ENCODE results near the gene KRT81.
"Not testable (repeated sequence)": the region's sequence is repeated elsewhere in the genome, so short reads cannot be mapped to it uniquely, and the experiment has no call there.

KRT81 gene

DNA sequence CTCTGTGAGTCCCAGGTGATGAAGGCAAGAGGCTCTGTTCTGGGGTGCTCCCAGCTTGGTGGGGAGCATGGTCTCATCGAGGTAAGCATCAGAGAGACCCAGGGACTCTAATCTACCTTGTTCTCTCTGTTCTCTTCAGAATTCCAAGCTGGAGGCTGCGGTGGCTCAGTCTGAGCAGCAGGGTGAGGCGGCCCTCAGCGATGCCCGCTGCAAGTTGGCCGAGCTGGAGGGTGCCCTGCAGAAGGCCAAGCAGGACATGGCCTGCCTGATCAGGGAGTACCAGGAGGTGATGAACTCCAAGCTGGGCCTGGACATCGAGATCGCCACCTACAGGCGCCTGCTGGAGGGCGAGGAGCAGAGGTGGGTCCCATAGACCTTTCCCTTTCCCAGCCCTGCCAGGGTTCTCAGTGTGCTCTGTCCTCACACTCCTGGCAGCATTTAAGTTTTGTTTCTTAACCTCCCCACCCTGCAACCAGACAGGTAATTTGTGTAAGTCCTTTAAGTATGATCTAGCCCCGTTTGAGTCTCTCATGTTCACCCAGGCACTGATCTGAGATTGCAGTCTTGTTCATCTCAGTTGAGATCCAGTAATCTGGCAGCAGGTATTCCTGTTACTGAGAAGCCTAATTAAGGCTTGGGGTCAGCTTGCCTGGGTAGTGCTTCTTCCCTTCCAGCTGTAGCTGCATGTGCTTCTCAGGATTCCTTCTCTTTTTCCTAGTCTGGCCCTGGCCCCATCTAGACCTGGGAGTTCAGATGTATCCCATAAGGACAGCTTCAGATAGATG lies 14.8 kb upstream of the KRT81 start:
- Histone ChIP-seq H3K4me1 (ENCODE audit: control insufficient read depth, insufficient read depth, low read length) (no peaks in the 10 kb centered on the region), H3K9me3 (ENCODE audit: control insufficient read depth, insufficient read depth, low read length) (no peaks in the 10 kb centered on the region), H3K4me3 (ENCODE audit: low read depth, low read length) (no peak overlapping the region), H3K9ac (ENCODE audit: low read depth, low read length) (no peak overlapping the region), H3K27me3 (ENCODE audit: control insufficient read depth, insufficient read depth, low read length) (peaks cover 46% of the 10 kb centered on the region), H3K36me3 (ENCODE audit: control insufficient read depth, insufficient read depth, low read length) (no peaks in the 10 kb centered on the region)

DNA sequence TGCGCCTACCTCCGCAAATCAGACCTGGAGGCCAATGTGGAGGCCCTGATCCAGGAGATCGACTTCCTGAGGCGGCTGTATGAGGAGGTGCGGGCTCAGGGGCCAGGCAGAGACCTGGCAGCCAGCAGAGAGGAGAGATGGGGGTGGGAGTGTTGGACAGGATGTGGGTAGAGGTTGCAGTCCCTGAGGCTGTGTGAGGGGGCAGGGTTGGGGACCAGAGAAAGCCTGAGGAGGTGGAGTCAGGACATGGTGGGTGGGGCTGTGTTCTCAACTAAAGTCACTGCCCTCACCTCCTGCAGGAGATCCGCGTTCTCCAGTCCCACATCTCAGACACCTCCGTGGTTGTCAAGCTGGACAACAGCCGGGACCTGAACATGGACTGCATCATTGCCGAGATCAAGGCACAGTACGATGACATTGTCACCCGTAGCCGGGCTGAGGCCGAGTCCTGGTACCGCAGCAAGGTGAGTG lies 13.6 kb upstream of the KRT81 start:
- not testable (repeated sequence) for H3K9ac ChIP-seq (ENCODE audit: low read depth, low read length); H3K9me3 ChIP-seq (ENCODE audit: control insufficient read depth, insufficient read depth, low read length); H3K4me1 ChIP-seq (ENCODE audit: control insufficient read depth, insufficient read depth, low read length); H3K4me3 ChIP-seq (ENCODE audit: low read depth, low read length); H3K36me3 ChIP-seq (ENCODE audit: control insufficient read depth, insufficient read depth, low read length)
- peaks cover 38% of the 10 kb centered on the region for H3K27me3 ChIP-seq (ENCODE audit: control insufficient read depth, insufficient read depth, low read length)

DNA sequence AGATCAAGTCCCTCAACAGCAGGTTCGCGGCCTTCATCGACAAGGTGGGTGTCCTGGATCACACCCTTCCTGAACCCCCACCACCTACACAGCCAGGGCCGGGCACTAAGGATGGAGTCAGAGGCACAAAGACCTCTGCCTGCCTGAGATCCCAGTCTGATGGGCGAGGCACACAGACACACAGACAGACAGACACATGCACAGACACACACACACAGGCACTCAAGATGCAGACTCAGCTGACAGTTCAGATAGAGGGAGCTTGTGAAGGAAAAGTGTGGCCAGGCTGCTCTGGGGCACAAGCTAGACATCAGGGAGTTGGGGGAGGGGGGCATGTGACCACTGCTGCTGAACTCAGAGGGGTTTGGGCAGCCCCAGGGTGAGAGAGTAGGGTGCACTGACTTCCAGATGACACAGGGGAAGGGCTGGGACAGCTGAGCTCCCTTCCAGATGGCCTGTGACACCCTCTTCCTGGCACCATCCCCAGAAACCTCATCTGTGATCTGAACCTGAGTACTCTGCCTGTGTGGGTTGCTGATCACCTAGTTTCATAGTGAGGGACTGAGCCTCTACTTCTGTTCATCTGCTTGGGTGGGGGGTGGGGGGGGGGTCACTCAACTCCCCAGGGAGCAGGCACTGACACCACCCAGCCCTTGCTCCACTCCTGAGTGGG lies 11.0 kb upstream of the KRT81 start:
- H3K36me3 ChIP-seq (ENCODE audit: control insufficient read depth, insufficient read depth, low read length); H3K9ac ChIP-seq (ENCODE audit: low read depth, low read length); H3K4me3 ChIP-seq (ENCODE audit: low read depth, low read length); H3K4me1 ChIP-seq (ENCODE audit: control insufficient read depth, insufficient read depth, low read length); H3K9me3 ChIP-seq (ENCODE audit: control insufficient read depth, insufficient read depth, low read length): not testable (repeated sequence)
- peaks cover 13% of the 10 kb centered on the region for H3K27me3 ChIP-seq (ENCODE audit: control insufficient read depth, insufficient read depth, low read length)

DNA sequence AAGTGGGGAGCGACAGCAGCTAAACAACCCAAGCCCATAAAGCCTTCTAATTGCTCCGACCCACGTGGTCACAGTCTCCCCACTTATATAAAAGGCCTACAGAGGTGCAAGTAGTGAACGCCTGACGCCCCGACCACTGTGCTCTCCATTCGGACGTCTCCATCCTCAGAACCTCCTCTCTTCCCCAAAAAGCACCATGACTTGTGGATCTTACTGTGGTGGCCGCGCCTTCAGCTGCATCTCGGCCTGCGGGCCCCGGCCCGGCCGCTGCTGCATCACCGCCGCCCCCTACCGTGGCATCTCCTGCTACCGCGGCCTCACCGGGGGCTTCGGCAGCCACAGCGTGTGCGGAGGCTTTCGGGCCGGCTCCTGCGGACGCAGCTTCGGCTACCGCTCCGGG lies 10.4 kb upstream of the KRT81 start:
- not testable (repeated sequence) for H3K4me3 ChIP-seq (ENCODE audit: low read depth, low read length); H3K9ac ChIP-seq (ENCODE audit: low read depth, low read length)

DNA sequence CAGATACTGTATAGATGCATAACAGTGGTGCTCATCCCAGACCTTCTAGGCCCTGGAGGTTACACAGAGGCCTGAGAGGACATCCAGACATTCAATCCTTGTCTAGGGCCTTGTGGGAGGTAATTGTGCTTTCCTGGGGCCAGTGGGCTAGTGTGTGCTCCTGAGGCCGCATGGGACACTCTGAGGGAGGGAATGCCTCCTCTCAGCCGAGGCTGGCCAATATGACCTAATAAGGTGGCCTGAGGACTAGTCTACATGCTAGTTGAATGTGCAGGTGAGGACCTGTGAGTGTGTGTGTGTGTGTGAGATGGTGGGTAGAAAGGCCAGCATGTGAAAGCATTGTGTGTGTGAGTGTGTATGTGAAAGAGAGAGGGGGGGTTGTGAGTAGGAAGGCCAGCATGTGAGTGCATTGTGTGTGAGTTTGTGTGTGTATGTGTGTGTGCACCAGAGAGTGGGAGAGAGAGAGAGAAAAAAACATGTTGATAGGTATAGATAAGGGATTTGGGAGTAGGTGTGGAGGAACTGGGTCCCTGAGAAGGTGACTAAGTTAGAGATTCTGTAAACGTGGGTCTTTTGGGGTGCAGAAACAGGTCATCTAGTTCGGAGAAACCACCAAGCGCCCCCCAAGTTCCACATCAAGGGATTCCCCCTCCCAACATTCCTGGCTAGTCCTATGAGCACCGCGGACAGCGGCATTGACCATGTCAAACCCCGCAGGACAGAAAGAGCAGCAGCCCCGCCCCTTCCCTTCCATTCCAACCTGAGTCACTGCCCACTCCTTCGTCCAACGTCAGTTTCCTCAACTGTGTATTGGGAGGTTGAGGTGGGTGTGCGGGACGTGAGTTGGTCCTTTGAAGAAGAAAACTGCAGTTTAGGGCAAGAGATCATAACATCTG lies 9.7 kb upstream of the KRT81 start:
- H3K4me3 ChIP-seq (ENCODE audit: low read depth, low read length) = no peak overlapping the region
- H3K27me3 ChIP-seq (ENCODE audit: control insufficient read depth, insufficient read depth, low read length) = peaks cover 3% of the 10 kb centered on the region
- no peaks in the 10 kb centered on the region for H3K36me3 ChIP-seq (ENCODE audit: control insufficient read depth, insufficient read depth, low read length)
- H3K9me3 ChIP-seq (ENCODE audit: control insufficient read depth, insufficient read depth, low read length) = no peaks in the 10 kb centered on the region
- H3K4me1 ChIP-seq (ENCODE audit: control insufficient read depth, insufficient read depth, low read length) = no peaks in the 10 kb centered on the region
- H3K9ac ChIP-seq (ENCODE audit: low read depth, low read length) = no peak overlapping the region

More for the DNA sequence above, 10.4 kb upstream of the KRT81 start:
- H3K4me1 ChIP-seq (ENCODE audit: control insufficient read depth, insufficient read depth, low read length); H3K9me3 ChIP-seq (ENCODE audit: control insufficient read depth, insufficient read depth, low read length); H3K27me3 ChIP-seq (ENCODE audit: control insufficient read depth, insufficient read depth, low read length); H3K36me3 ChIP-seq (ENCODE audit: control insufficient read depth, insufficient read depth, low read length): not testable (repeated sequence)

DNA sequence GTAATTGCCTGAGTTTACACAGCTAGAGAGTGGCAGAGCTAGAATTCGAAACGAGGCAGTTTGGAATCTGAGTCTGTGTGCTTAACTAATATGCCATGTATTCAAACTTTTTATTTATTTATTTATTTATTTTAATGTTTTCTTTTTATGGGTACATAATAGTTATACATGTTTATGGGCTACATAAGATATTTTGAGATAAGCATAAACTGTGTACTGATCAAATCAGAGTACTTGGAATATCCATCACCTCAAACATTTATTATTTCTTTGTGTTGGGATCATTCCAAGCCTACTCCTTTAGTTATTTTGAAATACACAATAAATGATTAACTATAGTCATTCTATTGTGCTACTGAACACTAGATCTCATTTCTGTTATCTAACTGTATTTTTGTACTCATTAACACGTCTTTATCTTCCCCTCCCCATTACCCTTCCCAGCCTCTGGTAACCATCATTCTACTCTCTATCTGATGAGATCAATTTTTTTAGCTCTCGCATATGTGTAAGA lies 7.4 kb upstream of the KRT81 start:
- H3K9ac ChIP-seq (ENCODE audit: low read depth, low read length) = no peak overlapping the region
- no peak overlapping the region for H3K4me3 ChIP-seq (ENCODE audit: low read depth, low read length)
- peaks cover 3% of the 10 kb centered on the region for H3K27me3 ChIP-seq (ENCODE audit: control insufficient read depth, insufficient read depth, low read length)

DNA sequence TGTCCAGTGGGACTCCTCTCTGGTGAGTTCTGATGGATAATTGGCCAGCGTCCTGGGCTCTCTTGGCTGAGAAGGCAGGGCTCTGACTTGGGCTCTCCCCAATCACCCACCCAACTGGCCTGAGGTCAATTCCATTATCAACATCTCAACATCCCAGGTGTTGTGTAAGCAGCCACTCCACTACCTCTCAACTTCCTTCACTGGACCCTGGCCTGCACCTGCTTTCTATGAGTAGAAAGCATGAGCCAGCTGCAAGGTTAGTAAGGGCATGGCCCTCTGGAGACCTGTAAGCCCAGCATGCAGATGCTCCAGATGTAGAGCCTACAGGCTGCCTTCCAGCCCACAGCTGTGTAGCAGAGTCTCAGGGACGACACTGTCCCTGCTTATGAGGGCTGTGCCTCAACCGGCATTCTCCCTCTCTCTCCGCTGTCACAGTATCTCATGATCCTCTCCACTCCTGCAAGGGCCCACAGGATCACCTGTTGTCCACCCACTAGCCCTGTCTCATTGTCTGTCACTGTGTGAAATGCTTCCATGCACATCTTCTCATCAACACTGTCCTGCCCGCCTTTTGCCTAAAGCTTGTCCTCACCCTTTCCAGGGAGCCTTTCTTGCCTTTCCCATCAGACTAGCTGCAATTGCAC lies 5.4 kb upstream of the KRT81 start:
- H3K9ac ChIP-seq (ENCODE audit: low read depth, low read length) = no peak overlapping the region
- no peaks in the 10 kb centered on the region for H3K36me3 ChIP-seq (ENCODE audit: control insufficient read depth, insufficient read depth, low read length)
- no peak overlapping the region for H3K4me3 ChIP-seq (ENCODE audit: low read depth, low read length)
- H3K4me1 ChIP-seq (ENCODE audit: control insufficient read depth, insufficient read depth, low read length) = no peaks in the 10 kb centered on the region
- peaks cover 3% of the 10 kb centered on the region for H3K27me3 ChIP-seq (ENCODE audit: control insufficient read depth, insufficient read depth, low read length)
- no peaks in the 10 kb centered on the region for H3K9me3 ChIP-seq (ENCODE audit: control insufficient read depth, insufficient read depth, low read length)

More for the DNA sequence above, 7.4 kb upstream of the KRT81 start:
- Histone ChIP-seq H3K9me3 (ENCODE audit: control insufficient read depth, insufficient read depth, low read length) (no peaks in the 10 kb centered on the region), H3K4me1 (ENCODE audit: control insufficient read depth, insufficient read depth, low read length) (no peaks in the 10 kb centered on the region), H3K36me3 (ENCODE audit: control insufficient read depth, insufficient read depth, low read length) (no peaks in the 10 kb centered on the region)

DNA sequence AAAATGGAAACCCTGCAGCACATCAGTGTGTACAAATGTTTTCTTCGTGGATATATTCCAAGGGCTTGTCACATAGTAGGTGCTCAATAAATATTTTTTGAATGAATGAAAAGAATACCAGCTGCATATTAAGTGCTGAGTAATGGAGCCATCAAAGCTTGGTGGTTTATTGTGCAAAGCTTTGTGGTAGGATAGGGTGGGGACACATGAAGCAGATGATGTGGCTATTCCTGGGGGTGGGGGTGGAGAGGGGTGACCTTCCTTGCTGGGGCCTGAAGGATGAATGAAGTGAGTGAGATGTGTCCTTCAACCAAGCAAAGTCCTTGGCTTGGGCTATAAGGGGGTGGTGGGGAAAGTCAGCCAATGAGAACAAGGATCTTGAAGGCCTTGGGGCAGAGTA lies 4.3 kb upstream of the KRT81 start:
- Histone ChIP-seq H3K4me1 (ENCODE audit: control insufficient read depth, insufficient read depth, low read length) (no peaks in the 10 kb centered on the region), H3K9ac (ENCODE audit: low read depth, low read length) (no peak overlapping the region), H3K36me3 (ENCODE audit: control insufficient read depth, insufficient read depth, low read length) (no peaks in the 10 kb centered on the region), H3K9me3 (ENCODE audit: control insufficient read depth, insufficient read depth, low read length) (no peaks in the 10 kb centered on the region), H3K4me3 (ENCODE audit: low read depth, low read length) (no peak overlapping the region), H3K27me3 (ENCODE audit: control insufficient read depth, insufficient read depth, low read length) (peaks cover 3% of the 10 kb centered on the region)

DNA sequence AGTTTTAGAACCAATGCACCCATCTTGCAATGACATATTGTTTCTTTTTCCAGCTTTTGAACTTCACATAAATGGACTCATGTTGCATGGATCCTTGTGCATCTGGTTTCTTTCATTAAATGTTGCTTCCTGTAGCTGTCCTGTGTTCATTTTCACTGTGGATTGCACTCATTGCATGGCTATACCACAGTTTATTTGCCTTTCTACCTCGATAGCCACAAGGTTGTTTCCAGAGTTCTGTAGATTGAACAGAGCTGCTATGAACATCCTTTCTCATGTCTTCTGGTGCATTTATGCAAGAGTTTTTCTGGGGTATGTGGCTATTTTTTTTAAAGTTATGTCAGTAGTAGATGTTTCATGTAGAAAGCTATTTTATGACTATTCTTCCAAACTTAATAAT lies 3.5 kb upstream of the KRT81 start:
- Histone ChIP-seq H3K4me3 (ENCODE audit: low read depth, low read length) (no peak overlapping the region), H3K36me3 (ENCODE audit: control insufficient read depth, insufficient read depth, low read length) (no peaks in the 10 kb centered on the region), H3K4me1 (ENCODE audit: control insufficient read depth, insufficient read depth, low read length) (no peaks in the 10 kb centered on the region), H3K9ac (ENCODE audit: low read depth, low read length) (no peak overlapping the region), H3K27me3 (ENCODE audit: control insufficient read depth, insufficient read depth, low read length) (peaks cover 3% of the 10 kb centered on the region), H3K9me3 (ENCODE audit: control insufficient read depth, insufficient read depth, low read length) (no peaks in the 10 kb centered on the region)

DNA sequence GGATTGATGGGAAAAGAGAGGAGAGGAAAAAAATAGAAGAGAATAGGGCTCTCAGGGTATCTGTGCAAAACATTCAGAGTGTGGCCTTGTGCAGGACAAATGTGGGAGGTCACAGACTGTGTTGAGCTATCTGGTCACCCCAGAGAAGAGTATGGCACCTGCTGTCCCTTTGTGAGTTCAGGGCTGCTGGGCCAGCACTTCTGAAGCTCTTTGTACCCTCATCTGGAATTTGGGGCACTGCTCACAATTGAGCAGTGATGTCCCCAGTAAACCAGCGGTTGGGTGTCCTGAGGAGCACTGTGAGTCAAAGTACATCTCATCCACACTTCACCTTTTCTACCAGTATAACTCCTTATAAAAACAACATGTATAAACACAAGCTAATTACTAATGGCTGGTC lies 2.6 kb upstream of the KRT81 start:
- no peak overlapping the region for H3K4me3 ChIP-seq (ENCODE audit: low read depth, low read length)
- no peaks in the 10 kb centered on the region for H3K36me3 ChIP-seq (ENCODE audit: control insufficient read depth, insufficient read depth, low read length)
- H3K9ac ChIP-seq (ENCODE audit: low read depth, low read length) = no peak overlapping the region
- H3K4me1 ChIP-seq (ENCODE audit: control insufficient read depth, insufficient read depth, low read length) = no peaks in the 10 kb centered on the region
- H3K27me3 ChIP-seq (ENCODE audit: control insufficient read depth, insufficient read depth, low read length) = peaks cover 3% of the 10 kb centered on the region
- H3K9me3 ChIP-seq (ENCODE audit: control insufficient read depth, insufficient read depth, low read length) = no peaks in the 10 kb centered on the region

DNA sequence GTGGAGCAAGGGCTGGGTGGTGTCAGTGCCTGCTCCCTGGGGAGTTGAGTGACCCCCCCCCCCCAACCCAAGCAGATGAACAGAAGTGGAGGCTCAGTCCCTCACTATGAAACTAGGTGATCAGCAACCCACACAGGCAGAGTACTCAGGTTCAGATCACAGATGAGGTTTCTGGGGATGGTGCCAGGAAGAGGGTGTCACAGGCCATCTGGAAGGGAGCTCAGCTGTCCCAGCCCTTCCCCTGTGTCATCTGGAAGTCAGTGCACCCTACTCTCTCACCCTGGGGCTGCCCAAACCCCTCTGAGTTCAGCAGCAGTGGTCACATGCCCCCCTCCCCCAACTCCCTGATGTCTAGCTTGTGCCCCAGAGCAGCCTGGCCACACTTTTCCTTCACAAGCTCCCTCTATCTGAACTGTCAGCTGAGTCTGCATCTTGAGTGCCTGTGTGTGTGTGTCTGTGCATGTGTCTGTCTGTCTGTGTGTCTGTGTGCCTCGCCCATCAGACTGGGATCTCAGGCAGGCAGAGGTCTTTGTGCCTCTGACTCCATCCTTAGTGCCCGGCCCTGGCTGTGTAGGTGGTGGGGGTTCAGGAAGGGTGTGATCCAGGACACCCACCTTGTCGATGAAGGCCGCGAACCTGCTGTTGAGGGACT lies 725 bp downstream of the KRT81 start:
- not testable (repeated sequence) for H3K4me1 ChIP-seq (ENCODE audit: control insufficient read depth, insufficient read depth, low read length); H3K9ac ChIP-seq (ENCODE audit: low read depth, low read length); H3K9me3 ChIP-seq (ENCODE audit: control insufficient read depth, insufficient read depth, low read length); H3K36me3 ChIP-seq (ENCODE audit: control insufficient read depth, insufficient read depth, low read length); H3K27me3 ChIP-seq (ENCODE audit: control insufficient read depth, insufficient read depth, low read length); H3K4me3 ChIP-seq (ENCODE audit: low read depth, low read length)

Data from iPS-15b (cell line).